IPS-18a (cell line): ENCODE data around the gene CYRIA.

Experiments
- H3K27ac ChIP-seq: one replicate; pipeline ENCODE4 v1.5.1; 2013; ENCODE audit warnings: low read length
- H3K27me3 ChIP-seq: one replicate; pipeline ENCODE4 v1.6.1; 2013; ENCODE audit warnings: mild to moderate bottlenecking, low read length; ENCODE audit not compliant: control insufficient read depth, insufficient read depth
- H3K36me3 ChIP-seq: one replicate; pipeline ENCODE4 v1.6.1; 2013; ENCODE audit warnings: low read depth, low read length; ENCODE audit not compliant: control insufficient read depth
- H3K4me1 ChIP-seq: one replicate; pipeline ENCODE4 v1.6.1; 2013; ENCODE audit warnings: low read depth, low read length; ENCODE audit not compliant: control insufficient read depth
- H3K4me3 ChIP-seq: one replicate; pipeline ENCODE4 v1.5.1; 2013; ENCODE audit warnings: low read length
- H3K9ac ChIP-seq: one replicate; pipeline ENCODE4 v1.6.1; 2013; ENCODE audit warnings: mild to moderate bottlenecking, low read length, moderate library complexity
- H3K9me3 ChIP-seq: one replicate; pipeline ENCODE4 v1.6.1; 2013; ENCODE audit warnings: low read depth, low read length; ENCODE audit not compliant: control insufficient read depth

The CYRIA gene

GRCh38 chr2:16665748-16666448 is at the start of gene CYRIA:
Gene CYRIA (minus strand): TSS chr2:16665834. CDS start chr2:16588119, 77,715 bp downstream.
- peak within 1 kb of the TSS; percentile 62 for H3K4me3 ChIP-seq
- no peaks in the 10 kb centered on the region for H3K9me3 ChIP-seq
- no peaks in the 10 kb centered on the region for H3K36me3 ChIP-seq
- H3K9ac ChIP-seq, result no peak within 1 kb of the TSS
- H3K27ac ChIP-seq, result no peak within 1 kb of the TSS
- peaks cover 7% of the 10 kb centered on the region for H3K4me1 ChIP-seq
- peaks cover 19% of the 10 kb centered on the region for H3K27me3 ChIP-seq

GRCh38 chr2:16713011-16713423 is 47.4 kb upstream of the CYRIA start:
- no peak overlapping the region for H3K27ac ChIP-seq
- no peaks in the 10 kb centered on the region for H3K9me3 ChIP-seq
- H3K36me3 ChIP-seq, result no peaks in the 10 kb centered on the region
- no peak overlapping the region for H3K4me3 ChIP-seq
- no peaks in the 10 kb centered on the region for H3K27me3 ChIP-seq
- H3K9ac ChIP-seq, result no peak overlapping the region
- no peaks in the 10 kb centered on the region for H3K4me1 ChIP-seq

- Histone ChIP-seq H3K36me3 (no peaks in the 10 kb centered on the region), H3K27me3 (no peaks in the 10 kb centered on the region), H3K9me3 (no peaks in the 10 kb centered on the region), H3K9ac (no peak overlapping the region), H3K4me1 (no peaks in the 10 kb centered on the region), H3K4me3 (no peak overlapping the region), H3K27ac (no peak overlapping the region)
Measured at GRCh38 chr2:16709769-16710168, 44.1 kb upstream of the CYRIA start.

- no peak overlapping the region for H3K27ac ChIP-seq
- no peak overlapping the region for H3K4me3 ChIP-seq
- H3K27me3 ChIP-seq, result no peaks in the 10 kb centered on the region
- H3K4me1 ChIP-seq, result no peaks in the 10 kb centered on the region
- H3K9me3 ChIP-seq, result no peaks in the 10 kb centered on the region
- no peaks in the 10 kb centered on the region for H3K36me3 ChIP-seq
- no peak overlapping the region for H3K9ac ChIP-seq
Measured at GRCh38 chr2:16708173-16708572, 42.5 kb upstream of the CYRIA start.

- Histone ChIP-seq H3K27ac (no peak overlapping the region), H3K27me3 (no peaks in the 10 kb centered on the region), H3K9ac (no peak overlapping the region), H3K36me3 (no peaks in the 10 kb centered on the region), H3K9me3 (no peaks in the 10 kb centered on the region), H3K4me1 (no peaks in the 10 kb centered on the region), H3K4me3 (no peak overlapping the region)
Measured at GRCh38 chr2:16707014-16707623, 41.5 kb upstream of the CYRIA start.

GRCh38 chr2:16700551-16701259 is 35.1 kb upstream of the CYRIA start:
- Histone ChIP-seq H3K4me1 (no peaks in the 10 kb centered on the region), H3K4me3 (no peak overlapping the region), H3K36me3 (no peaks in the 10 kb centered on the region), H3K9ac (no peak overlapping the region), H3K27me3 (no peaks in the 10 kb centered on the region), H3K27ac (no peak overlapping the region), H3K9me3 (no peaks in the 10 kb centered on the region)

GRCh38 chr2:16693854-16694253 is 28.2 kb upstream of the CYRIA start:
- H3K27ac ChIP-seq, result no peak overlapping the region
- no peaks in the 10 kb centered on the region for H3K27me3 ChIP-seq
- H3K4me3 ChIP-seq, result no peak overlapping the region
- H3K36me3 ChIP-seq, result no peaks in the 10 kb centered on the region
- no peaks in the 10 kb centered on the region for H3K4me1 ChIP-seq
- no peaks in the 10 kb centered on the region for H3K9me3 ChIP-seq
- no peak overlapping the region for H3K9ac ChIP-seq

GRCh38 chr2:16691261-16691660 is 25.6 kb upstream of the CYRIA start:
- no peak overlapping the region for H3K9ac ChIP-seq

GRCh38 chr2:16687955-16688354 is 22.3 kb upstream of the CYRIA start:
- no peak overlapping the region for H3K9ac ChIP-seq
- H3K27me3 ChIP-seq, result no peaks in the 10 kb centered on the region
- no peak overlapping the region for H3K4me3 ChIP-seq
- no peaks in the 10 kb centered on the region for H3K9me3 ChIP-seq
- H3K4me1 ChIP-seq, result no peaks in the 10 kb centered on the region
- no peak overlapping the region for H3K27ac ChIP-seq
- no peaks in the 10 kb centered on the region for H3K36me3 ChIP-seq

More at GRCh38 chr2:16691261-16691660, 25.6 kb upstream of the CYRIA start:
- H3K27me3 ChIP-seq, result no peaks in the 10 kb centered on the region
- no peak overlapping the region for H3K27ac ChIP-seq
- H3K4me3 ChIP-seq, result no peak overlapping the region
- H3K9me3 ChIP-seq, result no peaks in the 10 kb centered on the region
- H3K4me1 ChIP-seq, result no peaks in the 10 kb centered on the region
- H3K36me3 ChIP-seq, result no peaks in the 10 kb centered on the region

GRCh38 chr2:16687222-16687621 is 21.6 kb upstream of the CYRIA start:
- Histone ChIP-seq H3K27ac (no peak overlapping the region), H3K9ac (no peak overlapping the region), H3K27me3 (no peaks in the 10 kb centered on the region), H3K9me3 (no peaks in the 10 kb centered on the region), H3K4me3 (no peak overlapping the region), H3K36me3 (no peaks in the 10 kb centered on the region), H3K4me1 (no peaks in the 10 kb centered on the region)

GRCh38 chr2:16686641-16687040 is 21.0 kb upstream of the CYRIA start:
- no peak overlapping the region for H3K27ac ChIP-seq
- H3K36me3 ChIP-seq, result no peaks in the 10 kb centered on the region
- no peak overlapping the region for H3K4me3 ChIP-seq
- no peak overlapping the region for H3K9ac ChIP-seq
- no peaks in the 10 kb centered on the region for H3K27me3 ChIP-seq
- no peaks in the 10 kb centered on the region for H3K9me3 ChIP-seq
- H3K4me1 ChIP-seq, result no peaks in the 10 kb centered on the region
